Heart left ventricle (tissue), 16 donors: ENCODE results near the gene SRF. TPM values are rescaled to one million over a fixed set of nuclear protein-coding genes. Genes with fewer than 3 reads are reported as not detected.
A peak's percentile ranks its signal among the peaks of the same experiment; 100 is the strongest.

ENCODE experiments used
- ATAC-seq, 4 donors: fragments of 200-7000 bp; cut with Tn5 transposase; one replicate each; pipeline ENCODE4 v1.9.1; 2020 to 2022; ENCODE audit warnings: moderate library complexity in 4 of 4, mild to moderate bottlenecking in 3 of 4, moderate number of reproducible peaks in 1 of 4
- DNase-seq, 5 donors: peaks; one replicate each; pipeline ENCODE4 v3.0.0-alpha.2; 2020
- H3K27ac ChIP-seq, 12 donors: fragments of 200-600 bp; sonication (generic) in 4 of 12; one replicate each; pipeline versions ENCODE4 v1.5.0 to v1.8.0; 2016 to 2022; ENCODE audit warnings: mild to moderate bottlenecking in 2 of 12
- H3K27me3 ChIP-seq, 9 donors: fragments of 200-600 bp; sonication (generic) in 2 of 9; one replicate each; pipeline versions ENCODE4 v1.5.1 to v1.8.0; 2016 to 2022; ENCODE audit warnings: mild to moderate bottlenecking in 3 of 9
- H3K36me3 ChIP-seq, 9 donors: fragments of 200-600 bp; sonication (generic) in 2 of 9; one replicate each; pipeline versions ENCODE4 v1.5.0 to v1.8.0; 2018 to 2022; ENCODE audit warnings: mild to moderate bottlenecking in 2 of 9
- H3K4me1 ChIP-seq, 12 donors: fragments of 200-600 bp; sonication (generic) in 4 of 12; one replicate each; pipeline versions ENCODE4 v1.5.0 to v1.8.0; 2016 to 2022; ENCODE audit warnings: mild to moderate bottlenecking in 3 of 12
- H3K4me3 ChIP-seq, 12 donors: fragments of 200-600 bp; sonication (generic) in 4 of 12; one replicate each; pipeline versions ENCODE4 v1.5.0 to v1.8.0; 2017 to 2022; ENCODE audit warnings: mild to moderate bottlenecking in 9 of 12, moderate library complexity in 4 of 12
- H3K9me3 ChIP-seq, 12 donors: fragments of 200-600 bp; sonication (generic) in 4 of 12; one replicate each; pipeline versions ENCODE4 v1.5.0 to v1.8.0; 2016 to 2022; ENCODE audit warnings: mild to moderate bottlenecking in 1 of 12
- POLR2A ChIP-seq, 2 donors: fragments of 450-650 bp; IDR thresholded peaks; one replicate each; pipeline ENCODE4 v1.6.1; 2017; ENCODE audit warnings: antibody characterized with exemption in 2 of 2, mild to moderate bottlenecking in 2 of 2, moderate library complexity in 2 of 2
- WGBS, 4 donors: extraction: QIAGEN DNeasy Blood & Tissue Kit in 2 of 4; methylation state at CpG; one replicate each; pipeline versions ENCODE4 v1.1.5 to v1.1.7; 2013 to 2018; 5-methylcytosine and 5-hydroxymethylcytosine counted together
- intact Hi-C, 10 donors: fragments of 100-400 bp; cut with DNase I; formaldehyde crosslinking; loops; one replicate each; pipeline versions ENCODE4 v1.11.1 to v1.14.2; 2022
- polyA plus RNA-seq, 2 donors: library from polyadenylated mRNA; stranded (reverse); fragments of 200-250 nt; gene quantifications; one replicate each; pipeline ENCODE4 v1.2.3, GENCODE V29; 2013
- total RNA-seq, 9 donors: library from RNA; depleted of rRNA in 2 of 9; stranded (reverse); fragments of >200 nt in 2 of 9; fragmentation: NEBNext Ultra II Directional in 3 of 9; extraction: Animal tissue kit (Norgen Biotek cat#: 25700) in 3 of 9; gene quantifications; one replicate each; pipeline versions ENCODE4 v1.1.0 to v1.2.4, GENCODE V29; 2016 to 2023
- TF ChIP-seq, protein P1 (sequence below), 12 donors: fragments of 200-600 bp; sonication (generic) in 4 of 12; IDR thresholded peaks; one replicate each; pipeline versions ENCODE4 v1.5.0 to v1.8.0; 2018 to 2022; ENCODE audit warnings: antibody characterized with exemption in 12 of 12, mild to moderate bottlenecking in 5 of 12
- donor health status: ischemic (EF 13 %, LVEDD 7.1; RV severe dilation, severe dysfunction).
- donor health status: healthy with polysubstance abuse.
- donor health status: DM: no; HTN: yes; CAD: no.
- donor health status: DM: no; HTN: no; CAD: no.
- donor health status: ischemic (EF 25% LVEDD 6.9; RV normal size, moderate dysfunction).
- donor health status: ischemic (EF 25% LVEDD 5.7; RV mildly dilated, moderate dysfunction).
- donor health status: healthy.
- donor health status: DM: yes; HTN: yes; CAD: no.
- donor health status: ischemic (EF 35%, LVEDD 5.7; RV mildly dilated, moderate dysfunction).
- donor health status: nonischemic (EF 11% LVEDD 7.7; RV severe dilation, severe dysfunction).
- donor health status: DM: yes; HTN: yes; CAD: no.
- donor health status: PGD.
- donor health status: ischemic (EF 29% LVEDD 5.4; RV normal size, mild dysfunction).
- donor health status: nonischemic (EF 23%, LVEDD 6.1; RV moderate dilation, normal function).

Gene SRF
- total and polyA plus RNA-seq, 11 donors: 43.5 to 94.4 (median 73.3) TPM

DNA sequence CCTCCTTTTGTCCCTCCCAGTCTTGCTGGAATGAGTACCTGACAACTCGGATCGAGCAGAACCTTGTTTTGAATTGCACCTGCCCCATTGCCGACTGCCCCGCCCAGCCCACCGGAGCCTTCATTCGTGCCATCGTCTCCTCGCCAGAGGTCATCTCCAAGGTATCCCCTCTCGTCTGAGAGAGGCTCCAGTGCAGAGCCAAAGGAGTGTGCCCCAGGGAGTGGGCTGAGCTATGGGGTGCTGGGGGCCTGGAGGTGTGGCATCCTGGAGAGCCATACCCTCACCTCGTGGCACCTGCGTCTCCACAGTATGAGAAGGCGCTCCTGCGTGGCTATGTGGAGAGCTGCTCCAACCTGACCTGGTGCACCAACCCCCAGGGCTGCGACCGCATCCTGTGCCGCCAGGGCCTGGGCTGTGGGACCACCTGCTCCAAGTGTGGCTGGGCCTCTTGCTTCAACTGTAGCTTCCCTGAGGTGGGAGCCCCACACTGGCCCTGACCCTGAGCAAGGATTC, 49.4 kb downstream of the SRF start:
- Histone ChIP-seq H3K27me3 (no peaks in the 10 kb centered on the region), H3K9me3 (no peaks in the 10 kb centered on the region), H3K4me1 (peaks cover 0 to 19% (median 0%) of the 10 kb centered on the region in 12 donors), H3K27ac (no peak overlapping the region), H3K36me3 (peaks cover 0 to 55% (median 41%) of the 10 kb centered on the region in 9 donors), H3K4me3 (no peak overlapping the region)
- TF ChIP-seq POLR2A (IDR thresholded peaks at IDR 0.05): no peak
- TF ChIP-seq, protein P1, sequence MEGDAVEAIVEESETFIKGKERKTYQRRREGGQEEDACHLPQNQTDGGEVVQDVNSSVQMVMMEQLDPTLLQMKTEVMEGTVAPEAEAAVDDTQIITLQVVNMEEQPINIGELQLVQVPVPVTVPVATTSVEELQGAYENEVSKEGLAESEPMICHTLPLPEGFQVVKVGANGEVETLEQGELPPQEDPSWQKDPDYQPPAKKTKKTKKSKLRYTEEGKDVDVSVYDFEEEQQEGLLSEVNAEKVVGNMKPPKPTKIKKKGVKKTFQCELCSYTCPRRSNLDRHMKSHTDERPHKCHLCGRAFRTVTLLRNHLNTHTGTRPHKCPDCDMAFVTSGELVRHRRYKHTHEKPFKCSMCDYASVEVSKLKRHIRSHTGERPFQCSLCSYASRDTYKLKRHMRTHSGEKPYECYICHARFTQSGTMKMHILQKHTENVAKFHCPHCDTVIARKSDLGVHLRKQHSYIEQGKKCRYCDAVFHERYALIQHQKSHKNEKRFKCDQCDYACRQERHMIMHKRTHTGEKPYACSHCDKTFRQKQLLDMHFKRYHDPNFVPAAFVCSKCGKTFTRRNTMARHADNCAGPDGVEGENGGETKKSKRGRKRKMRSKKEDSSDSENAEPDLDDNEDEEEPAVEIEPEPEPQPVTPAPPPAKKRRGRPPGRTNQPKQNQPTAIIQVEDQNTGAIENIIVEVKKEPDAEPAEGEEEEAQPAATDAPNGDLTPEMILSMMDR (IDR thresholded peaks at IDR 0.05): no peak
- ATAC-seq (no peak), DNase-seq (peak in 1 of 5 donors; percentile 43)
- WGBS, 4 donors: 91 to 93% (median 92%) methylated on average over 9 to 16 of the region's 16 CpGs
- intact Hi-C loops: no loop called here

GRCh38 chr6:43221046-43221972, 50.2 kb downstream of the SRF start:
- Histone ChIP-seq H3K27ac (no peak overlapping the region), H3K27me3 (no peaks in the 10 kb centered on the region), H3K4me3 (no peak overlapping the region), H3K36me3 (peaks cover 0 to 47% (median 33%) of the 10 kb centered on the region in 9 donors), H3K4me1 (peaks cover 0 to 20% (median 0%) of the 10 kb centered on the region in 12 donors), H3K9me3 (no peaks in the 10 kb centered on the region)
- WGBS, 4 donors: 81 to 89% (median 83%) methylated on average over 15 to 20 of the region's 20 CpGs
- ATAC-seq (peak; percentile 21 to 33 (median 30)), DNase-seq (peak in 2 of 5 donors; percentile 28 to 40)
- intact Hi-C loops: no loop called here
- no peak for TF ChIP-seq POLR2A (IDR thresholded peaks at IDR 0.05)
- TF ChIP-seq, protein P1 (IDR thresholded peaks at IDR 0.05): no peak

DNA sequence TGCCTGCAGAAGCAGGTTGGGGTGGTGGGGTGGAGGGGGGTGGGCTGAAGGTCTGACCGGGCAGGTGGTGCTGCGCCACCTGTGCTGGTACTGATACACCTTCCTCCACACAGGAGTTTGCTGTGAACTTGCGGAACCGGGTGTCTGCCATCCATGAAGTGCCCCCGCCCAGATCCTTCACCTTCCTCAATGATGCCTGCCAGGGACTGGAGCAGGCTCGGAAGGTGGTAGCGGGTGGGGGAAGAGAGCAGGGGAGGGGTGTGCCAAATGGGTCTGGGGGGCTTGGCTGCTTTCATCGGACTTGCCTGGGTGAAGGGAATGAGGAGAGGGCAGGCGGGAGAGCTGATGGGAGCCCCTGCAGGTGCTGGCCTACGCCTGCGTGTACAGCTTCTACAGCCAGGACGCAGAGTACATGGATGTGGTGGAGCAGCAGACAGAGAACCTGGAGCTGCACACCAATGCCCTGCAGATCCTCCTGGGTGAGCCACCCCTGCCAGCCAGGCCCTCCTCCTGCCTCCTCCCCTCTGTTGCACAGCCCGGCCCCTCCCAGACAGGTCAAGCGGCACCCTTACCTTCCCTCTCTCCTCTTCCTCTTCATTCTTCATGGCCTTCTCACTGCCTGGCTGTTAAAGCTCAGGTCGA, 51.5 kb downstream of the SRF start:
- no peak overlapping the region for H3K27ac ChIP-seq
- H3K27me3 ChIP-seq: no peaks in the 10 kb centered on the region
- peaks cover 0 to 35% (median 21%) of the 10 kb centered on the region in 9 donors for H3K36me3 ChIP-seq
- ATAC-seq: no peak
- TF ChIP-seq POLR2A (IDR thresholded peaks at IDR 0.05): no peak
- TF ChIP-seq, protein P1 (IDR thresholded peaks at IDR 0.05): no peak
- no peak overlapping the region for H3K4me3 ChIP-seq
- peaks cover 0 to 22% (median 0%) of the 10 kb centered on the region in 12 donors for H3K4me1 ChIP-seq
- DNase-seq: peak in 2 of 5 donors; percentile 23 to 46
- intact Hi-C loops: no loop called here
- no peaks in the 10 kb centered on the region for H3K9me3 ChIP-seq
- WGBS, 4 donors: 88 to 96% (median 92%) methylated on average over 14 to 15 of the region's 15 CpGs

DNA sequence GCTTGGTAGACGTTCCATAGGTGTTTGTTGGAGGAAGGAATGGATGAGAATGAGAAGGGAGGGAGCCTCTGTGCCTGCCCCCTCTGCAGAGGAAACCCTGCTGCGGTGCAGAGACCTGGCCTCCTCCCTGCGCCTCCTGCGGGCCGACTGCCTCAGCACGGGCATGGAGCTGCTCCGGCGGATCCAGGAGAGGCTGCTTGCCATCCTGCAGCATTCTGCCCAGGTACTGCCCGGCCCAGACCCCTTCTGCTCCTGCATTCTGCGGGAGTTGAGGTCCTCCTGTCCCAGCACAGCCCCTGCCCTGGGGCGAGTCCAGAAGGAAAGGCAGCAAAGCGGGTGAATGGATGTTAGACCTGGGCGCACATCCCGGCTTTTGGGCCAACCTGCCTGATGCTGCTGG, 52.1 kb downstream of the SRF start:
- H3K9me3 ChIP-seq: no peaks in the 10 kb centered on the region
- intact Hi-C loops: no loop called here
- TF ChIP-seq, protein P1 (IDR thresholded peaks at IDR 0.05): no peak
- H3K4me1 ChIP-seq: peaks cover 0 to 29% (median 0%) of the 10 kb centered on the region in 12 donors
- no peak for ATAC-seq
- no peaks in the 10 kb centered on the region for H3K27me3 ChIP-seq
- WGBS, 4 donors: 88 to 96% (median 91%) methylated on average over 8 to 14 of the region's 14 CpGs
- H3K4me3 ChIP-seq: no peak overlapping the region
- peaks cover 0 to 31% (median 18%) of the 10 kb centered on the region in 9 donors for H3K36me3 ChIP-seq
- H3K27ac ChIP-seq: no peak overlapping the region
- peak in 2 of 5 donors; percentile 18 to 61 for DNase-seq
